H9 (cell line): ENCODE measurements around the gene BYSL. TPM values are rescaled to one million over a fixed set of nuclear protein-coding genes. Genes with fewer than 3 reads are reported as not detected.

Experiments used
- DNase-seq: peaks from one replicate; pipeline ENCODE4 v3.0.0-alpha.2; 2017
- H2AFZ ChIP-seq: one replicate; pipeline ENCODE4 v1.6.1; 2013; ENCODE audit warnings: mild to moderate bottlenecking, low read length, control low read depth, moderate library complexity
- H2AK5ac ChIP-seq: 2 replicates; pipeline ENCODE4 v1.6.1; 2013; ENCODE audit warnings: low read length, control low read depth, mixed read lengths; ENCODE audit not compliant: insufficient read length
- H2BK120ac ChIP-seq: one replicate; pipeline ENCODE4 v1.6.1; 2013; ENCODE audit warnings: low read depth, mild to moderate bottlenecking, low read length, control low read depth, inconsistent platforms; ENCODE audit not compliant: poor library complexity, severe bottlenecking
- H2BK12ac ChIP-seq: 2 replicates; pipeline ENCODE4 v1.6.1; 2013; ENCODE audit warnings: low read length, control low read depth, mixed read lengths, low read depth; ENCODE audit not compliant: insufficient read length
- H2BK15ac ChIP-seq: 2 replicates; pipeline ENCODE4 v1.6.1; 2013; ENCODE audit warnings: low read depth, low read length, control low read depth
- H2BK20ac ChIP-seq: one replicate; pipeline ENCODE4 v1.6.1; 2013; ENCODE audit warnings: low read depth, mild to moderate bottlenecking, low read length, control low read depth, inconsistent platforms; ENCODE audit not compliant: poor library complexity, severe bottlenecking
- H2BK5ac ChIP-seq: 2 replicates; pipeline ENCODE4 v1.6.1; 2013; ENCODE audit warnings: low read length, control low read depth, mixed read lengths; ENCODE audit not compliant: insufficient read length
- H3K14ac ChIP-seq: 2 replicates; pipeline ENCODE4 v1.6.1; 2013; ENCODE audit warnings: low read length, control low read depth; ENCODE audit not compliant: insufficient read depth
- H3K18ac ChIP-seq: 2 replicates; pipeline ENCODE4 v1.6.1; 2013; ENCODE audit warnings: low read depth, mild to moderate bottlenecking, mixed read lengths, low read length, control low read depth; ENCODE audit not compliant: insufficient read length
- H3K23ac ChIP-seq: 2 replicates; pipeline ENCODE4 v1.6.1; 2013; ENCODE audit warnings: low read length, control low read depth, mixed read lengths, low read depth; ENCODE audit not compliant: insufficient read length
- H3K23me2 ChIP-seq: 2 replicates; pipeline ENCODE4 v1.6.1; 2013; ENCODE audit warnings: low read depth, mild to moderate bottlenecking, mixed read lengths, low read length, control low read depth; ENCODE audit not compliant: insufficient read length, poor library complexity, severe bottlenecking
- H3K27ac ChIP-seq: 2 replicates; pipeline ENCODE4 v1.5.1; 2013; ENCODE audit warnings: low read length, control low read depth, mixed read lengths, low read depth; ENCODE audit not compliant: insufficient read length
- H3K27me3 ChIP-seq: 2 replicates; pipeline ENCODE4 v1.6.1; 2013; ENCODE audit warnings: low read length, control low read depth, inconsistent platforms; ENCODE audit not compliant: insufficient read depth
- H3K4ac ChIP-seq: 2 replicates; pipeline ENCODE4 v1.6.1; 2013; ENCODE audit warnings: low read depth, mild to moderate bottlenecking, control low read depth, inconsistent platforms, low read length, moderate library complexity
- H3K4me1 ChIP-seq: 2 replicates; pipeline ENCODE4 v1.6.1; 2013; ENCODE audit warnings: low read length, control low read depth, inconsistent platforms; ENCODE audit not compliant: insufficient read depth
- H3K4me2 ChIP-seq: 2 replicates; pipeline ENCODE4 v1.6.1; 2013; ENCODE audit warnings: low read length, control low read depth, mixed read lengths; ENCODE audit not compliant: insufficient read length, insufficient read depth
- H3K56ac ChIP-seq: 2 replicates; pipeline ENCODE4 v1.6.1; 2013; ENCODE audit warnings: low read depth, mild to moderate bottlenecking, mixed read lengths, low read length, control low read depth; ENCODE audit not compliant: insufficient read length
- H3K79me1 ChIP-seq: 2 replicates; pipeline ENCODE4 v1.6.1; 2013; ENCODE audit warnings: low read depth, mild to moderate bottlenecking, moderate library complexity, low read length, control low read depth, inconsistent platforms; ENCODE audit not compliant: insufficient read depth, poor library complexity, severe bottlenecking
- H3K79me2 ChIP-seq: 2 replicates; pipeline ENCODE4 v1.6.1; 2013; ENCODE audit warnings: low read length, control low read depth, inconsistent platforms; ENCODE audit not compliant: insufficient read depth
- H3K9ac ChIP-seq: 2 replicates; pipeline ENCODE4 v1.6.1; 2013; ENCODE audit warnings: low read length, control low read depth, mixed read lengths; ENCODE audit not compliant: insufficient read length; ENCODE audit errors: extremely low read depth
- H3K9me3 ChIP-seq: one replicate; pipeline ENCODE4 v1.6.1; 2013; ENCODE audit warnings: low read depth, low read length, inconsistent platforms; ENCODE audit not compliant: control insufficient read depth
- H3T11ph ChIP-seq: one replicate; pipeline ENCODE4 v1.6.1; 2013; ENCODE audit warnings: mild to moderate bottlenecking, low read length, control low read depth, inconsistent platforms
- H4K20me1 ChIP-seq: one replicate; pipeline ENCODE4 v1.6.1; 2013; ENCODE audit not compliant: control insufficient read depth, insufficient read length, insufficient read depth
- H4K5ac ChIP-seq: 2 replicates; pipeline ENCODE4 v1.6.1; 2013; ENCODE audit warnings: low read depth, mild to moderate bottlenecking, mixed read lengths, low read length, control low read depth; ENCODE audit not compliant: insufficient read length
- H4K8ac ChIP-seq: replicated peaks from 2 replicates; pipeline ENCODE4 v1.6.1; 2013; ENCODE audit warnings: low read length, control low read depth, mixed read lengths, low read depth; ENCODE audit not compliant: insufficient read length
- H4K91ac ChIP-seq: 2 replicates; pipeline ENCODE4 v1.6.1; 2013; ENCODE audit warnings: low read depth, mild to moderate bottlenecking, moderate library complexity, mixed read lengths, low read length, control low read depth; ENCODE audit not compliant: insufficient read length
- H3K27ac Mint-ChIP-seq, 3 experiments: 2 replicates in 2 of 3; 3 replicates in 1 of 3; pipeline ENCODE4 v1.8.0; 2020 to 2021; ENCODE audit warnings: mixed read lengths in 3 of 3, mild to moderate bottlenecking in 1 of 3, moderate library complexity in 1 of 3
- H3K27me3 Mint-ChIP-seq: 2 replicates; pipeline ENCODE4 v1.8.0; 2021; ENCODE audit warnings: low read depth, mild to moderate bottlenecking, moderate library complexity, mixed read lengths
- H3K36me3 Mint-ChIP-seq, 3 experiments: 2 replicates in 2 of 3; 3 replicates in 1 of 3; pipeline ENCODE4 v1.8.0; 2020 to 2021; ENCODE audit warnings: low read depth in 3 of 3, mixed read lengths in 3 of 3; ENCODE audit not compliant: insufficient read depth in 1 of 3
- H3K4me1 Mint-ChIP-seq, 2 experiments: 2 replicates each; pipeline ENCODE4 v1.8.0; 2020; ENCODE audit warnings: mixed read lengths in 2 of 2
- H3K4me3 Mint-ChIP-seq, 2 experiments: 2 replicates in 1 of 2; 3 replicates in 1 of 2; pipeline ENCODE4 v1.8.0; 2020 to 2021; ENCODE audit warnings: mild to moderate bottlenecking in 2 of 2, mixed read lengths in 2 of 2, moderate library complexity in 1 of 2
- H3K9me3 Mint-ChIP-seq, 2 experiments: 2 replicates in 1 of 2; 3 replicates in 1 of 2; pipeline ENCODE4 v1.8.0; 2020; ENCODE audit warnings: mild to moderate bottlenecking in 2 of 2, mixed read lengths in 2 of 2, moderate library complexity in 1 of 2
- CTCF ChIP-seq: fragments of 200-600 bp; sonication (generic); conservative IDR thresholded peaks from 3 replicates; pipeline ENCODE4 v1.8.0; 2021; ENCODE audit warnings: antibody characterized with exemption, mild to moderate bottlenecking
- WGBS: extraction: QIAGEN DNeasy Blood & Tissue Kit; methylation state at CpG from one replicate; pipeline ENCODE4 v1.1.7; 2013; ENCODE audit warnings: missing lambda C conversion rate, low lambda C conversion rate, mixed read lengths; ENCODE audit not compliant: insufficient read length; ENCODE audit errors: extremely low coverage; 5-methylcytosine and 5-hydroxymethylcytosine counted together
- total RNA-seq: library from RNA; stranded (reverse); gene quantifications from 2 replicates; pipeline ENCODE4 v1.2.1, GENCODE V29; 2021

BYSL gene
- total RNA-seq, 1 experiment from 2014 or later, result 71.1 TPM

GRCh38 chr6:41885930-41886329 is 35.4 kb upstream of the BYSL start:
- H3K79me1 ChIP-seq, result peaks cover 3% of the 10 kb centered on the region
- H4K8ac ChIP-seq, result no peak overlapping the region
- Mint-ChIP-seq H3K27me3 (no peaks in the 10 kb centered on the region), H3K4me1 (peaks cover 14 to 15% of the 10 kb centered on the region in 2 experiments), H3K27ac (no peak overlapping the region), H3K9me3 (no peaks in the 10 kb centered on the region), H3K36me3 (peaks cover 0 to 11% (median 6%) of the 10 kb centered on the region in 3 experiments; a peak in 3 of 7 replicates), H3K4me3 (no peak overlapping the region)
- H2BK15ac ChIP-seq, result no peak overlapping the region
- no peak overlapping the region for H2BK5ac ChIP-seq
- H3K4me2 ChIP-seq, result no peak overlapping the region
- no peak overlapping the region for H3K56ac ChIP-seq
- no peak for TF ChIP-seq CTCF
- H3K23me2 ChIP-seq, result no peaks in the 10 kb centered on the region
- no peak overlapping the region for H2AFZ ChIP-seq
- no peak overlapping the region for H3K14ac ChIP-seq
- H4K20me1 ChIP-seq, result no peaks in the 10 kb centered on the region
- no peak overlapping the region for H3K18ac ChIP-seq
- no peak overlapping the region for H3K27ac ChIP-seq
- no peak overlapping the region for H2BK12ac ChIP-seq
- H3K9me3 ChIP-seq, result no peaks in the 10 kb centered on the region
- no peaks in the 10 kb centered on the region; the same call in 1 of the 2 replicates for H3K79me2 ChIP-seq
- no CpG with 5 or more reads among the region's 1 CpG for WGBS
- H4K91ac ChIP-seq, result no peak overlapping the region
- no peak overlapping the region for H3K23ac ChIP-seq
- no peak overlapping the region for H2BK20ac ChIP-seq
- no peak overlapping the region for H3K9ac ChIP-seq
- H3K4me1 ChIP-seq, result no peaks in the 10 kb centered on the region; the same call in 1 of the 2 replicates
- no peak overlapping the region for H4K5ac ChIP-seq
- no peak overlapping the region for H3T11ph ChIP-seq
- H2AK5ac ChIP-seq, result no peak overlapping the region
- no peaks in the 10 kb centered on the region for H3K27me3 ChIP-seq
- DNase-seq, result no peak
- no peak overlapping the region for H3K4ac ChIP-seq
- H2BK120ac ChIP-seq, result no peak overlapping the region
